Lower leg skin (tissue), 3 donors: ENCODE results near the gene SLC22A9.

Experiments used
- CTCF ChIP-seq, 3 donors: fragments of 450-650 bp; IDR thresholded peaks; one replicate each; pipeline ENCODE4 v1.5.1; 2016; ENCODE audit warnings: antibody characterized with exemption in 3 of 3, mild to moderate bottlenecking in 3 of 3, moderate library complexity in 2 of 3
- POLR2A ChIP-seq, 2 donors: fragments of 450-650 bp; IDR thresholded peaks; one replicate each; pipeline ENCODE4 v1.6.1; 2016 to 2017; ENCODE audit warnings: antibody characterized with exemption in 2 of 2, mild to moderate bottlenecking in 1 of 2, moderate library complexity in 1 of 2

GRCh38 chr11:63459586-63459985, 90.0 kb downstream of the SLC22A9 start:
- TF ChIP-seq POLR2A (IDR thresholded peaks at IDR 0.05): no peak
- no peak for TF ChIP-seq CTCF (IDR thresholded peaks at IDR 0.05)
